Stimulated activated CD4-positive, alpha-beta T cell treated with anti-CD3 and anti-CD28 coated beads, Interleukin-12 subunit alpha, Interleukin-12 subunit beta, amount 100 ng/mL, for 24 hours (primary cell): ENCODE results near the gene SELP.

ENCODE experiments used
- DNase-seq, 2 experiments: peaks; one replicate each; pipeline ENCODE4 v3.0.0-alpha.2; 2020; ENCODE audit warnings: low read depth in 2 of 2

Gene SELP

GRCh38 chr1:169576241-169576934 is 53.5 kb downstream of the SELP start:
- no peak for DNase-seq

- DNase-seq = no peak
Observed at GRCh38 chr1:169574336-169574735, 55.6 kb downstream of the SELP start.

- DNase-seq = no peak
Observed at GRCh38 chr1:169572187-169572586, 57.7 kb downstream of the SELP start.

GRCh38 chr1:169571450-169571849 is 58.5 kb downstream of the SELP start:
- DNase-seq = no peak

- no peak for DNase-seq
Observed at GRCh38 chr1:169570172-169570574, 59.8 kb downstream of the SELP start.

- DNase-seq = no peak
Observed at GRCh38 chr1:169568497-169568896, 61.4 kb downstream of the SELP start.

GRCh38 chr1:169565335-169566271 is 64.3 kb downstream of the SELP start:
- DNase-seq = no peak

GRCh38 chr1:169563650-169564049 is 66.3 kb downstream of the SELP start:
- DNase-seq = no peak

- DNase-seq = no peak
Observed at GRCh38 chr1:169563019-169563615, 66.8 kb downstream of the SELP start.

GRCh38 chr1:169561692-169562091 is 68.2 kb downstream of the SELP start:
- no peak for DNase-seq

- DNase-seq = no peak
Observed at GRCh38 chr1:169557131-169557530, 72.8 kb downstream of the SELP start.

- DNase-seq = no peak
Observed at GRCh38 chr1:169550294-169550693, 79.6 kb downstream of the SELP start.

GRCh38 chr1:169548282-169548681 is 81.6 kb downstream of the SELP start:
- DNase-seq = no peak

- DNase-seq = no peak
Observed at GRCh38 chr1:169546087-169546995, 83.6 kb downstream of the SELP start.

GRCh38 chr1:169545472-169545871 is 84.5 kb downstream of the SELP start:
- no peak for DNase-seq

GRCh38 chr1:169538998-169539871 is 90.7 kb downstream of the SELP start:
- DNase-seq = no peak
